ENCODE data around the gene LOXHD1.

DNA sequence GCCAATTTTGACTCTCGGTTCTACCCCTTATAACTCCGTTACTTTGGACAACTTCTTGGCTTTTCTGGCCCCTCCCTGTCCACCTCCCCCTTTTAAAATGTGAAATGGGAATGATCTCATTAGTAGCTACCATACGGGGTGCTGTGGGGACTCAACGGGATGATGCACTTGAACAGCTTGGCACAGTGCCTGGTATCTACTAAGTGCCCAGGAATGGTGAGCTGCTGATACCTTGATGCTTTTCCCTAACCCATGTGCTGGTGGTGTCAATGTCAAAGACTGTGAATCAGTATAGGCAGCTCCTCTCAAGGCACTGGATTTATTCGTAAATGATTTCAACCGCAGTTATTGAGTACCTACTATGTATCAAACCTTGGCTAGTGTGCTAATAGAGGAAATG is 204.2 kb downstream of the LOXHD1 start:
- TF ChIP-seq, protein P1, sequence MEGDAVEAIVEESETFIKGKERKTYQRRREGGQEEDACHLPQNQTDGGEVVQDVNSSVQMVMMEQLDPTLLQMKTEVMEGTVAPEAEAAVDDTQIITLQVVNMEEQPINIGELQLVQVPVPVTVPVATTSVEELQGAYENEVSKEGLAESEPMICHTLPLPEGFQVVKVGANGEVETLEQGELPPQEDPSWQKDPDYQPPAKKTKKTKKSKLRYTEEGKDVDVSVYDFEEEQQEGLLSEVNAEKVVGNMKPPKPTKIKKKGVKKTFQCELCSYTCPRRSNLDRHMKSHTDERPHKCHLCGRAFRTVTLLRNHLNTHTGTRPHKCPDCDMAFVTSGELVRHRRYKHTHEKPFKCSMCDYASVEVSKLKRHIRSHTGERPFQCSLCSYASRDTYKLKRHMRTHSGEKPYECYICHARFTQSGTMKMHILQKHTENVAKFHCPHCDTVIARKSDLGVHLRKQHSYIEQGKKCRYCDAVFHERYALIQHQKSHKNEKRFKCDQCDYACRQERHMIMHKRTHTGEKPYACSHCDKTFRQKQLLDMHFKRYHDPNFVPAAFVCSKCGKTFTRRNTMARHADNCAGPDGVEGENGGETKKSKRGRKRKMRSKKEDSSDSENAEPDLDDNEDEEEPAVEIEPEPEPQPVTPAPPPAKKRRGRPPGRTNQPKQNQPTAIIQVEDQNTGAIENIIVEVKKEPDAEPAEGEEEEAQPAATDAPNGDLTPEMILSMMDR (IDR thresholded peaks at IDR 0.05) = no peak
- TF ChIP-seq POLR2A (IDR thresholded peaks at IDR 0.05) = no peak

Data from testis (tissue), 2 donors.